H9 (cell line): Measurements from ENCODE around the gene SLC22A31. TPM values are rescaled to one million over a fixed set of nuclear protein-coding genes. Genes with fewer than 3 reads are reported as not detected.

Experiments used
- DNase-seq: peaks from one replicate; pipeline ENCODE4 v3.0.0-alpha.2; 2017
- H2AFZ ChIP-seq: one replicate; pipeline ENCODE4 v1.6.1; 2013; ENCODE audit warnings: mild to moderate bottlenecking, low read length, control low read depth, moderate library complexity
- H2AK5ac ChIP-seq: 2 replicates; pipeline ENCODE4 v1.6.1; 2013; ENCODE audit warnings: low read length, control low read depth, mixed read lengths; ENCODE audit not compliant: insufficient read length
- H2BK120ac ChIP-seq: one replicate; pipeline ENCODE4 v1.6.1; 2013; ENCODE audit warnings: low read depth, mild to moderate bottlenecking, low read length, control low read depth, inconsistent platforms; ENCODE audit not compliant: poor library complexity, severe bottlenecking
- H2BK12ac ChIP-seq: 2 replicates; pipeline ENCODE4 v1.6.1; 2013; ENCODE audit warnings: low read length, control low read depth, mixed read lengths, low read depth; ENCODE audit not compliant: insufficient read length
- H2BK15ac ChIP-seq: 2 replicates; pipeline ENCODE4 v1.6.1; 2013; ENCODE audit warnings: low read depth, low read length, control low read depth
- H2BK20ac ChIP-seq: one replicate; pipeline ENCODE4 v1.6.1; 2013; ENCODE audit warnings: low read depth, mild to moderate bottlenecking, low read length, control low read depth, inconsistent platforms; ENCODE audit not compliant: poor library complexity, severe bottlenecking
- H2BK5ac ChIP-seq: 2 replicates; pipeline ENCODE4 v1.6.1; 2013; ENCODE audit warnings: low read length, control low read depth, mixed read lengths; ENCODE audit not compliant: insufficient read length
- H3K14ac ChIP-seq: 2 replicates; pipeline ENCODE4 v1.6.1; 2013; ENCODE audit warnings: low read length, control low read depth; ENCODE audit not compliant: insufficient read depth
- H3K18ac ChIP-seq: 2 replicates; pipeline ENCODE4 v1.6.1; 2013; ENCODE audit warnings: low read depth, mild to moderate bottlenecking, mixed read lengths, low read length, control low read depth; ENCODE audit not compliant: insufficient read length
- H3K23ac ChIP-seq: 2 replicates; pipeline ENCODE4 v1.6.1; 2013; ENCODE audit warnings: low read length, control low read depth, mixed read lengths, low read depth; ENCODE audit not compliant: insufficient read length
- H3K23me2 ChIP-seq: 2 replicates; pipeline ENCODE4 v1.6.1; 2013; ENCODE audit warnings: low read depth, mild to moderate bottlenecking, mixed read lengths, low read length, control low read depth; ENCODE audit not compliant: insufficient read length, poor library complexity, severe bottlenecking
- H3K27ac ChIP-seq: 2 replicates; pipeline ENCODE4 v1.5.1; 2013; ENCODE audit warnings: low read length, control low read depth, mixed read lengths, low read depth; ENCODE audit not compliant: insufficient read length
- H3K27me3 ChIP-seq: 2 replicates; pipeline ENCODE4 v1.6.1; 2013; ENCODE audit warnings: low read length, control low read depth, inconsistent platforms; ENCODE audit not compliant: insufficient read depth
- H3K4ac ChIP-seq: 2 replicates; pipeline ENCODE4 v1.6.1; 2013; ENCODE audit warnings: low read depth, mild to moderate bottlenecking, control low read depth, inconsistent platforms, low read length, moderate library complexity
- H3K4me1 ChIP-seq: 2 replicates; pipeline ENCODE4 v1.6.1; 2013; ENCODE audit warnings: low read length, control low read depth, inconsistent platforms; ENCODE audit not compliant: insufficient read depth
- H3K4me2 ChIP-seq: 2 replicates; pipeline ENCODE4 v1.6.1; 2013; ENCODE audit warnings: low read length, control low read depth, mixed read lengths; ENCODE audit not compliant: insufficient read length, insufficient read depth
- H3K56ac ChIP-seq: 2 replicates; pipeline ENCODE4 v1.6.1; 2013; ENCODE audit warnings: low read depth, mild to moderate bottlenecking, mixed read lengths, low read length, control low read depth; ENCODE audit not compliant: insufficient read length
- H3K79me1 ChIP-seq: 2 replicates; pipeline ENCODE4 v1.6.1; 2013; ENCODE audit warnings: low read depth, mild to moderate bottlenecking, moderate library complexity, low read length, control low read depth, inconsistent platforms; ENCODE audit not compliant: insufficient read depth, poor library complexity, severe bottlenecking
- H3K79me2 ChIP-seq: 2 replicates; pipeline ENCODE4 v1.6.1; 2013; ENCODE audit warnings: low read length, control low read depth, inconsistent platforms; ENCODE audit not compliant: insufficient read depth
- H3K9ac ChIP-seq: 2 replicates; pipeline ENCODE4 v1.6.1; 2013; ENCODE audit warnings: low read length, control low read depth, mixed read lengths; ENCODE audit not compliant: insufficient read length; ENCODE audit errors: extremely low read depth
- H3K9me3 ChIP-seq: one replicate; pipeline ENCODE4 v1.6.1; 2013; ENCODE audit warnings: low read depth, low read length, inconsistent platforms; ENCODE audit not compliant: control insufficient read depth
- H3T11ph ChIP-seq: one replicate; pipeline ENCODE4 v1.6.1; 2013; ENCODE audit warnings: mild to moderate bottlenecking, low read length, control low read depth, inconsistent platforms
- H4K20me1 ChIP-seq: one replicate; pipeline ENCODE4 v1.6.1; 2013; ENCODE audit not compliant: control insufficient read depth, insufficient read length, insufficient read depth
- H4K5ac ChIP-seq: 2 replicates; pipeline ENCODE4 v1.6.1; 2013; ENCODE audit warnings: low read depth, mild to moderate bottlenecking, mixed read lengths, low read length, control low read depth; ENCODE audit not compliant: insufficient read length
- H4K8ac ChIP-seq: replicated peaks from 2 replicates; pipeline ENCODE4 v1.6.1; 2013; ENCODE audit warnings: low read length, control low read depth, mixed read lengths, low read depth; ENCODE audit not compliant: insufficient read length
- H4K91ac ChIP-seq: 2 replicates; pipeline ENCODE4 v1.6.1; 2013; ENCODE audit warnings: low read depth, mild to moderate bottlenecking, moderate library complexity, mixed read lengths, low read length, control low read depth; ENCODE audit not compliant: insufficient read length
- H3K27ac Mint-ChIP-seq, 3 experiments: 2 replicates in 2 of 3; 3 replicates in 1 of 3; pipeline ENCODE4 v1.8.0; 2020 to 2021; ENCODE audit warnings: mixed read lengths in 3 of 3, mild to moderate bottlenecking in 1 of 3, moderate library complexity in 1 of 3
- H3K27me3 Mint-ChIP-seq: 2 replicates; pipeline ENCODE4 v1.8.0; 2021; ENCODE audit warnings: low read depth, mild to moderate bottlenecking, moderate library complexity, mixed read lengths
- H3K36me3 Mint-ChIP-seq, 3 experiments: 2 replicates in 2 of 3; 3 replicates in 1 of 3; pipeline ENCODE4 v1.8.0; 2020 to 2021; ENCODE audit warnings: low read depth in 3 of 3, mixed read lengths in 3 of 3; ENCODE audit not compliant: insufficient read depth in 1 of 3
- H3K4me1 Mint-ChIP-seq, 2 experiments: 2 replicates each; pipeline ENCODE4 v1.8.0; 2020; ENCODE audit warnings: mixed read lengths in 2 of 2
- H3K4me3 Mint-ChIP-seq, 2 experiments: 2 replicates in 1 of 2; 3 replicates in 1 of 2; pipeline ENCODE4 v1.8.0; 2020 to 2021; ENCODE audit warnings: mild to moderate bottlenecking in 2 of 2, mixed read lengths in 2 of 2, moderate library complexity in 1 of 2
- H3K9me3 Mint-ChIP-seq, 2 experiments: 2 replicates in 1 of 2; 3 replicates in 1 of 2; pipeline ENCODE4 v1.8.0; 2020; ENCODE audit warnings: mild to moderate bottlenecking in 2 of 2, mixed read lengths in 2 of 2, moderate library complexity in 1 of 2
- WGBS: extraction: QIAGEN DNeasy Blood & Tissue Kit; methylation state at CpG from one replicate; pipeline ENCODE4 v1.1.7; 2013; ENCODE audit warnings: missing lambda C conversion rate, low lambda C conversion rate, mixed read lengths; ENCODE audit not compliant: insufficient read length; ENCODE audit errors: extremely low coverage; 5-methylcytosine and 5-hydroxymethylcytosine counted together
- total RNA-seq: library from RNA; stranded (reverse); gene quantifications from 2 replicates; pipeline ENCODE4 v1.2.1, GENCODE V29; 2021
- TF ChIP-seq, protein P1 (sequence below): fragments of 200-600 bp; sonication (generic); conservative IDR thresholded peaks from 3 replicates; pipeline ENCODE4 v1.8.0; 2021; ENCODE audit warnings: antibody characterized with exemption, mild to moderate bottlenecking

Gene SLC22A31
- total RNA-seq, 1 experiment from 2014 or later, result 7.7 TPM

DNA sequence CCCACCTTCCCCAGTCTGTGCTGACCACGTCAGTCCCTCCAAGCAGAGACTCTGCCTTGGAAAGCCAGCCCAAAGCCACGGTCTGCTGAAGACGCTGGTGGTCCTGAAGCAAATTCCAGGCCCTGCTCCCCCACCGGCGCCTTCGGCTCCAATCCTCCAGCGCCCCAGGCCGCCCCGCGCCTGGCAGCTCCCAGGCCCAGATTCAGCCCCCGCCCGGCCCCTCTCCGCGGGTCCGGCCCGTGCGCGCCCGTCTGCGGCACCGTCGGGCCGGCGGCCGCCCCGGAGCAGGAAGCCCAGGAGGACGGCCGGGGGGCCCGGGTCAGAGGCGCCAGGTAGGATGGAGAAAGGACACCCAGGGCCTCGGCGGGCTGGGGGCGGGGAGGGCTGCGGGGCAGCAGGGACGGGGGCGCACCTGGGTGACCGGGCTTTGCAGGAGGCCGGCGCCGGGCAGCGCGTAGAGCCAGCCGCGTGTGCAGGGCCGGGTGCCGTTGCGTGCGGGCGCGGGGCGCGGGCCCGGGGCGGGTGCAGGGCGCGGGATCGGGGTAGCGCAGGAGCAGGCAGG is 594 bp upstream of the SLC22A31 start:
- peaks cover 54% of the 10 kb centered on the region for H3K27me3 Mint-ChIP-seq
- H3K36me3 Mint-ChIP-seq, result no peaks in the 10 kb centered on the region; a peak in 1 of 7 replicates
- peak overlapping the region; percentile 39 for H3K4me2 ChIP-seq
- no peak overlapping the region for H4K91ac ChIP-seq
- peak overlapping the region; percentile 58 to 79 for H3K4me3 Mint-ChIP-seq
- H3K14ac ChIP-seq, result no peak overlapping the region; the same call in 1 of the 2 replicates
- H3K79me1 ChIP-seq, result no peaks in the 10 kb centered on the region
- peaks cover 7% of the 10 kb centered on the region; the same call in 1 of the 2 replicates for H3K27me3 ChIP-seq
- H2BK5ac ChIP-seq, result no peak overlapping the region
- H3K18ac ChIP-seq, result no peak overlapping the region
- peak; percentile 40 for DNase-seq
- H3K56ac ChIP-seq, result no peak overlapping the region
- H3K27ac ChIP-seq, result no peak overlapping the region
- no peak overlapping the region for H2BK120ac ChIP-seq
- no peaks in the 10 kb centered on the region for H3K79me2 ChIP-seq
- H3T11ph ChIP-seq, result no peak overlapping the region
- no CpG with 5 or more reads among the region's 58 CpGs for WGBS
- H2AFZ ChIP-seq, result no peak overlapping the region
- TF ChIP-seq, protein P1, sequence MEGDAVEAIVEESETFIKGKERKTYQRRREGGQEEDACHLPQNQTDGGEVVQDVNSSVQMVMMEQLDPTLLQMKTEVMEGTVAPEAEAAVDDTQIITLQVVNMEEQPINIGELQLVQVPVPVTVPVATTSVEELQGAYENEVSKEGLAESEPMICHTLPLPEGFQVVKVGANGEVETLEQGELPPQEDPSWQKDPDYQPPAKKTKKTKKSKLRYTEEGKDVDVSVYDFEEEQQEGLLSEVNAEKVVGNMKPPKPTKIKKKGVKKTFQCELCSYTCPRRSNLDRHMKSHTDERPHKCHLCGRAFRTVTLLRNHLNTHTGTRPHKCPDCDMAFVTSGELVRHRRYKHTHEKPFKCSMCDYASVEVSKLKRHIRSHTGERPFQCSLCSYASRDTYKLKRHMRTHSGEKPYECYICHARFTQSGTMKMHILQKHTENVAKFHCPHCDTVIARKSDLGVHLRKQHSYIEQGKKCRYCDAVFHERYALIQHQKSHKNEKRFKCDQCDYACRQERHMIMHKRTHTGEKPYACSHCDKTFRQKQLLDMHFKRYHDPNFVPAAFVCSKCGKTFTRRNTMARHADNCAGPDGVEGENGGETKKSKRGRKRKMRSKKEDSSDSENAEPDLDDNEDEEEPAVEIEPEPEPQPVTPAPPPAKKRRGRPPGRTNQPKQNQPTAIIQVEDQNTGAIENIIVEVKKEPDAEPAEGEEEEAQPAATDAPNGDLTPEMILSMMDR, result no peak
- H2AK5ac ChIP-seq, result no peak overlapping the region
- no peaks in the 10 kb centered on the region for H3K9me3 ChIP-seq
- no peak overlapping the region for H2BK20ac ChIP-seq
- no peak overlapping the region for H3K9ac ChIP-seq
- H4K20me1 ChIP-seq, result no peaks in the 10 kb centered on the region
- H3K4me1 ChIP-seq, result no peaks in the 10 kb centered on the region
- H3K4ac ChIP-seq, result no peak overlapping the region
- H4K5ac ChIP-seq, result no peak overlapping the region
- no peak overlapping the region for H2BK15ac ChIP-seq
- no peak overlapping the region for H4K8ac ChIP-seq
- no peak overlapping the region for H2BK12ac ChIP-seq
- H3K27ac Mint-ChIP-seq, result no peak overlapping the region
- H3K23ac ChIP-seq, result no peak overlapping the region
- peaks cover 6 to 11% of the 10 kb centered on the region in 2 experiments; a peak in 2 of 4 replicates for H3K4me1 Mint-ChIP-seq
- H3K9me3 Mint-ChIP-seq, result peaks cover 5 to 6% of the 10 kb centered on the region in 2 experiments; a peak in 2 of 5 replicates
- peaks cover 8% of the 10 kb centered on the region for H3K23me2 ChIP-seq
